Measurements from ENCODE around the gene FGFR3.

DNA sequence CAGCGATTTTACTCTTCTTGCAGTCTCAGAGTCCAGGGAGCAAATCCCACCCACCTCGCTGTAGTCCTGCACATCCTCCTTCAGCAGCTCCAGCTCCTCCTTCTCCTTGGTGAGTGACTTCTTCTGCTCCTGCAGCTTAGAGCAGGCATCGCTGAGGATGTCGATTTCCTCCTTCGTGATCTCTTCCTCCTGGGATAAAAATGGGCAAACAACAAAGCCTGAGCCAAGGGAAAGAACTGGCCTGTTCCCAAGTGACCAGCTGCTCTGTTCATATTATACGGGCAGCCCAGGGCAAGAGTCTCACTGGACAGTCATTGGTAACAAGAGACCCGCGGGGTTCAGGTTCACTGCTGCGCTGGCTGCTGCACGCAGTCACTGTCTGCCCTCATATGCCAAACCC lies 26.2 kb downstream of the FGFR3 start:
- TF ChIP-seq, protein P1, sequence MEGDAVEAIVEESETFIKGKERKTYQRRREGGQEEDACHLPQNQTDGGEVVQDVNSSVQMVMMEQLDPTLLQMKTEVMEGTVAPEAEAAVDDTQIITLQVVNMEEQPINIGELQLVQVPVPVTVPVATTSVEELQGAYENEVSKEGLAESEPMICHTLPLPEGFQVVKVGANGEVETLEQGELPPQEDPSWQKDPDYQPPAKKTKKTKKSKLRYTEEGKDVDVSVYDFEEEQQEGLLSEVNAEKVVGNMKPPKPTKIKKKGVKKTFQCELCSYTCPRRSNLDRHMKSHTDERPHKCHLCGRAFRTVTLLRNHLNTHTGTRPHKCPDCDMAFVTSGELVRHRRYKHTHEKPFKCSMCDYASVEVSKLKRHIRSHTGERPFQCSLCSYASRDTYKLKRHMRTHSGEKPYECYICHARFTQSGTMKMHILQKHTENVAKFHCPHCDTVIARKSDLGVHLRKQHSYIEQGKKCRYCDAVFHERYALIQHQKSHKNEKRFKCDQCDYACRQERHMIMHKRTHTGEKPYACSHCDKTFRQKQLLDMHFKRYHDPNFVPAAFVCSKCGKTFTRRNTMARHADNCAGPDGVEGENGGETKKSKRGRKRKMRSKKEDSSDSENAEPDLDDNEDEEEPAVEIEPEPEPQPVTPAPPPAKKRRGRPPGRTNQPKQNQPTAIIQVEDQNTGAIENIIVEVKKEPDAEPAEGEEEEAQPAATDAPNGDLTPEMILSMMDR (conservative IDR thresholded peaks at IDR 0.05; ENCODE audit: low read length) = no peak
- TF ChIP-seq EZH2phosphoT487 (IDR thresholded peaks at IDR 0.05; ENCODE audit: borderline replicate concordance, low read depth, low read length) = no peak

Measured in OCI-LY7 (cell line).